ENCODE measurements around the gene RHCG.

RHCG gene

DNA sequence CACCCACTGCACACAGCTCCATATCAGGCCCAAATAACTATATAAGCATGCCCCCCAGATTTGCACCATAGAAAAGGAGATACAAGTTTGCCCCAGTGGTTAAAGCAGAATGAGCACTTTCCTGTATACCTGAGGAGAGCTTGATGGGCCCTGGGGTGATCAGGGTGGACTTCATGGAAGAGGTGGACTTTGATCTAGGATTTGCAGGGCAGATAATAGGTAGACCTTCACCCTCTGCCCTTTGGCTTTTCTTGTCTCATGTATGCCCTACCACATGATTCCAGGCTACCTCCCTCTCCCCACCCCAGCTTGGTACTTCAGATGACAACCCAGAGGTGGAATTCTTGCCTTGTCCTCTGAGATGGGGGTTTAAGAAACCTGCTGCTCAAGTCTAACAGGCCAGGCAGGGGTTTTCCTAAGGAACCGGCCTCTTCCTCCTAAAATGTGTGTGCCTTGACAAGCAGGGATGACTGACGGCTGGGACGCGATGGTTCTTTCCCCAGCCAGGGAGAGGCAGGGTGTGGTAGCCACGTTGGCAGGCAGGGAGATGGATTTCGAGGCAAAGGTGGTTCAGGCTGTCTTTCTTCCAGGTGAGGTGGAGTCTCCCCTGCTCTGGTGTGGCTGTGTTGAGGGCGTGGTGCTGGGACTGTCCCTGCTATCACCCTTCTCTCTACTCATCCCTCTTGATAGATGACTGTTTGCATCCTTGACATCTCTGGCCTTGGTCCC lies 6.6 kb upstream of the RHCG start:
- DNase-seq = no peak

DNA sequence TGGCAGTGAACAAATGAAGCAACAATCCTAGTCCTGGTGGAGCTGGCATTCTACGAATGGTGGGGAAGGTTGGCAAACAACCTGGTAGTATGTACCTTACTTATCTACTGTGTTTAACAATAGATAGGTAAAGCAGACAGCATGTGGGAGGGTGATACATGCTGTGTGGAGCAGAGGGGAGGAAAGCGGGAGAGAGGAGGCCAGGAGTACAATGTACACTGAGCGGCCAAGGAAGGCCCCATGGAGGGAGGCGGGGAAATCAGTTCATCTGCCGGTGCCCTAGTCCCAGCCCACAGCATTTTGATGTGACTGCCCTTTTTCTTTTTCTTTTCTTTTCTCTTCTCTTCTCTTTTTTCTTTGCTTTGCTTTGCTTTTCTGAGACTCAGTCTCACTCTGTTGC lies 5.3 kb upstream of the RHCG start:
- no peak for DNase-seq

- no peak for DNase-seq
These were observed 4.3 kb upstream of the RHCG start for GRCh38 chr15:89500397-89501270.

DNA sequence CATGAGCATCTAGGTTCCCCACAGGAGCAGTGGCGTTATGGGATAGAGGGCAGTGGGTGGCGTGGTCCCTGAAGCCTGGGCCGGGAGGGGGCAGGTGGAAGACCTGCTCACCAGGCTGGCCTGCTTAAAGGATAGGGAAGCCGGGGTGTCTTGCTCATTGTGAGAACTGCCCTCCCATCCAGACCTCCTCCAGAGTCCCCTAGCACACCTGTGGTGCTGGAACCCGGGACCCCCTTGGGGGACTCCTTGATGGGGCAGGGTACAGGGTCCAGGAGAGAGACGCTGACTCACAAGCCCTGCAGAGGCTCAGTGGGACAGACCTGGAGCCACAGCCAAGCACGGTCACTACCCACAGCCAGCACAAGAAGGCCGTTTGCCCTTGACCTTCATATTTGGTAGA lies 2.8 kb upstream of the RHCG start:
- DNase-seq = no peak

DNA sequence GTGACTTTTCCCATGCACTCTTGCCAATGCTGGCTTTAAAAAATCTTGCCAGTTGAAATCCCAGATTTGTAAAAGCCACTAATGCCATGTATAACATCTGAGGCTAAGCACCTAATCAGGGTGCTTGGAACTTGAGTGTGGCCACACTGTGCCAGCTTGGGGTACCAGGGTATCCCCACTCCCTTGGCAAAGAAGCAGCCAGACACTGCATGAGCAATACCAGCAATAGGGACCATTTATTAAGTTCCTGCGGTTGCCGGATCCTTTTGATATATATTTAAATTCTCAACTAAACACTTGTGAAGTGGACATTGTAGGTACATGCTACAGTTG lies 2.2 kb upstream of the RHCG start:
- DNase-seq = no peak

GRCh38 chr15:89497231-89497630 lies 848 bp upstream of the RHCG start:
- no peak for DNase-seq

DNA sequence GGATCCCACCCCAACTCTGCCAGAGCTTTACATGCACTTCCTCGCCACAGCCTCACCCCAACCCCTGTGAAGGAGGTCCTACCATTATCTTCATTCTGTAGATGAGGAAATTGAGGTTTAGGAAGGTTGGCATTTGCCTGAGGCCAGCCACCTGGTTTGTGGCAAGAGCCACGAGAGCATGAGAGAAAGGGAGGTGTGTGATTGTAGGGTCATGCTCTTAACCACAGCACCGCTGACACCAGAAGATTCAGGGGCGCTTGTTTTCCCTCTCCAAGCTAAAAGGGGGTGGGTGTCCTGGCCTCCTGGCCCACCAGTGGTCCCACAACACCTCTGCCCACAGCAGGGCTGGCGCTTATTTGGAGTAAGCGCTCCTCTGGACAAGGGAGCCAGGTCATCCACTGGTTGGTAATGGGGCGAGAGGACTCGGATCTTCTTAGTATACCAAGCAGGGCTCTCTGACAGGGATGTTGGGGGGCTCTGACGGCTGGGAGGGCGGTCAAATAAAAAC lies 691 bp downstream of the RHCG start:
- no peak for DNase-seq

DNA sequence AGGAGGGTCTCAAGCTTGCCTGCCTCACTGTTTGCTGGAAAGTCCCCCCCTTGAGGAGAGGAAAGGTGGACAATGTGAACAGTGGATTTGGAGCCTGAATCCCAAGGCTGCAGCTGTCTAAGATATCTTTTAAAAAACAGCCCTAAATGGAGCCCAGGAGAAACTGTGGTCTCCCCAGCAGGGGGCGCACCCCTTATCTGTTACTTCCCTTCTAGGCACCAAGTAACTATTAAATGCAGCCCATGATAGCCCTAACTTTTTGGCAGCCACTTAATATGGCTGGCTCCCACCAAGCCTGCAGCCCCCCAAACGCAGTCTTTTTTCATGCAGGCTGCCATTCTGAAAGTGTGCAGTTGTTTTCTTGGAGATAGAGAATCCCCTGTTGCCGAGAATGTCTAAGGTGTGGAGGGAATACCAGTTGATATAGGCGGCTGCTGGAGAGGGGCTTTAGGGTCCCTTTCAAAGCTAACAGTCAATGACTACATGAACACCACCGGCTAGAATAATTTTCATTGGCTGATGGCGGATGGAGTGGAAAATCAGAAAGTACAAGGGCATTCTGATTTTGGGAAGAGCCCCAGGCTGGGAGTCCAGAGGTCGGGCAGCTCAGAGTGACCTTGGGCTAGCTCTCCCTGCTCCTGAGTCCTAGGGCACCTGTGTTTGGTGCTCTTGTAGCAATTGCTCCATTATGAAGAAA lies 1.3 kb downstream of the RHCG start:
- DNase-seq = no peak

GRCh38 chr15:89494031-89494430 lies 2.4 kb downstream of the RHCG start:
- DNase-seq = no peak

GRCh38 chr15:89492934-89493631 lies 3.3 kb downstream of the RHCG start:
- DNase-seq = no peak

DNA sequence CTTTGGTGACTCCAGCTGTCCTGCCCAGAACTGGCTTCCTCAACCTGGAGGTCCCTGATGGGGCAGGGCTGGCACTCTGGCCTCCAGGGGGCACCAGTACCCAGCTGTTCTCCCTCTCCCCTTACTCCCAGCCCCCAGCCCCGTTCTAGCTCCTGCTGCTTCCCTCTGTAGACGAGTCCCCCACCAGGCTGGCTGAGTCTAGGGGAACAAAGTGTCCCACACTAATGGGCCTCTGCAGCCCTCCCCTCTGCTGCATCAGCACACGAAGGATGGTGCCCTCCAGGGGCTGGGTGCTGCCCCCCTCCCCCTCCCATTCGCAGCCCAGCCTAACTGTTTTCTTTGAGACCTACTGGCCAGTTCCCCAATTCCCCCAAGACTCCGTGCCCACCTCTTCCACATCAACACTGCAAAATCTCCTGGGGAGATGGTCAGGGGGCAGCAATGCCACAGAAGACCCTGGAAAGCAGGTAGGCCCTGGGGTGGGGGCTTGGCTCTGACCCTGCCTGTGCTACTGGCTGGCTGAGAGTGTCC lies 4.2 kb downstream of the RHCG start:
- no peak for DNase-seq

GRCh38 chr15:89490814-89491315 lies 5.5 kb downstream of the RHCG start:
- DNase-seq = no peak

GRCh38 chr15:89490081-89490813 lies 6.1 kb downstream of the RHCG start:
- no peak for DNase-seq

DNA sequence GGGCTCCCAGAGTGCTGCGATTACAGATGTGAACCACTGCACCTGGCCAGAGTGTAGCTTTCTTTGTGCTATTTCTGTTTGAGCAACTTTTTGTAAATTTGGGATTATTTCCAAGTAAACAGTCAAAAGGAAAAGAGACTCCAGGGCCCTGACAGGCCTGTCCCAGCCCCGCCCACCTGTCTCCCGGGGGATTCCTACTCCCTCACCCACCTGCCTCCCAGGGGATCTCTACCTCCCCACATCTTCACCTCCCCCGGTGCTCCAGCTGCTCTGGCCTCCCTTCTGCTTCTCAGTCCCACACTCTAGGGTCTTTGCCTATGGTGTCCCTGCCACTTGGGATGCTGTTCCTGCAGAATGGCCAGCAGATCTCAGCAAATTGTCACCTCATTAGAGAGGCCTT lies 7.0 kb downstream of the RHCG start:
- no peak for DNase-seq

GRCh38 chr15:89487791-89488190 lies 8.6 kb downstream of the RHCG start:
- DNase-seq = no peak

GRCh38 chr15:89486726-89487050 lies 9.7 kb downstream of the RHCG start:
- no peak for DNase-seq

DNA sequence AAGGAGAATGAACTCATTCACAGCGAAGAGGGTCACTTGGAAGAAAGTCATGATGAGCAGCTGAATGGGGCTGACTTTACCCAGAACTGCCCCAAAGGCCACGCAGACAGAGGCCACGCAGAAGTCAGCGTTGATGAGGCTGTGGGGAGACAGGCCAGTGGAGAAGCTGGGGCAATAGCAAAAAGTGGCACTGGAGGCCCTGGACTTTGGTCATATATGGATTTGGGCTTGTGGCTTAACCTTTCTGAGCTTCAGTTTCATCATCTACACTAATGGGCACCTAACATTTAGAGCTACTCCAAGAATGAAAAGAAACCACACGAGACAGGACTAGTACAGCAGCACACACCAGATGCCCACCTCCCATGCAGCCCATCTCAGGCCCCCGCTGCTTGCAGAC lies 13.3 kb downstream of the RHCG start:
- DNase-seq = no peak

DNA sequence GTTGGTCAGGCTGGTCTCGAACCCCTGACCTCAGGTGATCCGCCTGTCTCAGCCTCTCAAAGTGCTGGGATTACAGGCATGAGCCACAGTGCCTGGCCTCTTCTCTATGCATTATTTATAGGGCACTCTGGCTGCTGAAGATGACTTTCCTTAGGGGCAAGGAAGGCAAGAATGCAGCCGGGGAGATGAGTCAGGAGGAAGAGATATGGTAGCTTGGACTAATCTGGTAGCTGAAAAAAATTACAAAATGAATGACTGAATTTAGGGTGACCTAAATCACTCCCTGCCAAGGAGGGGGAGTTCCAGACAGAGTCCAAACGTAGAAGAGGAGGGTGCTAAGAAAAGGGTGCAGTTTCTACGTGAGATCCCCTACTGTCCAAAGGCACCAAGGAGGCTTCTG lies 14.2 kb downstream of the RHCG start:
- DNase-seq = no peak

DNA sequence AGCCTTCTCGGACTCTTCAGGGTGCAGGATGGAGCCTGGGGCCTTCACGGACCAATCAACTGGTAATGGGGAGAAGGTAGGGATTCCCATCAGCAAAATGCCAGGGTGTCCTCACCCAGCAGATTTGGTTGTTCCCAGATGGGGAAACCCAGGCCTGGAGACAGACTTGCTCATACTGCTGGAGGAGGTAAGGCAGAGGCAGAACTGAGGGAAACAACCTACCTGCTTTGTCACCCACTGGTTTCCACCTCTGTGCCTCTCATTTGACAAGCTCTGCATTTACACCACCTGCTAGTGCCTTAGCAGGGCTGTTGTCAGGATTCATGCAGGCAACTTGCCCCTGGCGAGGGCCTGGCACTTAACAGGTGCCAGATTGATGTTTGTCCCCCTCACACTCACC lies 15.9 kb downstream of the RHCG start:
- no peak for DNase-seq

GRCh38 chr15:89479173-89479572 lies 17.2 kb downstream of the RHCG start:
- DNase-seq = no peak

DNA sequence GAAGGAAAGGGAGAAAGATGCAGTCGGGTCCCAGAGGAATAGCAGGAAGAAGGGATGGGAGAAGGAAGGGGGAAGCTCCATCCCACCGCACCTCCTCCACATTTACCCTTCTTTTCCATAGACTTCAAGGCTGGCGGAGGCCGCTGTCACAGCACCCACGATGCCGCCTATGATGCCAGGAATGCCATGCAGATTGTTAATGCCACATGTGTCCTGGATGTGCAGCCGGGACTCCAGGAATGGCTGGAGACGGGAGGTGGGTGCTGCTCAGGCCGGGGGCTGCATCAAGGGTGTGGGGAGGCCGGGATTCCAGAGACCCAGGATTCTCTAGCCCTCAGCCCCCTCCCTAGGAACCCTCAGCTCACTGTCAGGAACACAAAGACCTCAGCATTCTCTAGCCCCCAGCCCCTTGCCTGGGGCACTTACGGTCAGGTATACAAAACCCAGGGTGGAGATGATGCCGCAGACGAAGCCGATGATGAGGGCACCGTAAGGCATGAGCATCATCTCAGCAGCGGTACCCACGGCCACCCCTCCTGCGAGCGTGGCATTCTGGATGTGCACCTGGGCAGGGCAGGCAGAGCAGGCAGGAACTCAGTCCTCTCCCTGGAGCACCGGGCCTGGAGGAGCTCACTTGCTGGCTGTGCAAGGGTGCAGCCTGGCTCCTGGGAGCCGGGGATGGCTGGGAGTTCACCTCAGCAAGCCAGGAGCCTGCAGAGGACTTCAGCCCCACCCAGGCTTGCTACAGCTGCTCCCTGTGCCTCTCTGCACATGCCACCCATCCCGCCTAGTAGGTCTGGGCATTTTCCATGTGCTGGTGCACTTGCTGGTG lies 18.8 kb downstream of the RHCG start:
- no peak for DNase-seq

All from effector CD4-positive, alpha-beta T cell (primary cell).